GM12878 (cell line): ENCODE data around the gene DHDH. TPM values are rescaled to one million over a fixed set of nuclear protein-coding genes. Genes with fewer than 3 reads are reported as not detected.

Source experiments
- ATAC-seq: fragments of 200-7000 bp; cut with Tn5 transposase; 3 replicates; pipeline ENCODE4 v1.9.1; 2020; ENCODE audit warnings: mild to moderate bottlenecking, moderate library complexity
- BruUV-seq: library from RNA; stranded (reverse); fragments of 400-500 nt; replicated peaks from 2 replicates; lab custom pipeline; 2021; lab: Mats Ljungman, UMichigan
- CTCF ChIA-PET: fragments of 300-600 bp; sonication (Branson Sonifier 250); formaldehyde crosslinking; extraction: SDS; loops from one replicate; lab custom pipeline; 2021; ENCODE audit warnings: inconsistent platforms; lab: Yijun Ruan, JAX
- POLR2A ChIA-PET: fragments of 350-600 bp; formaldehyde crosslinking; extraction: SDS; loops from one replicate; lab custom pipeline; 2021; ENCODE audit warnings: inconsistent platforms; lab: Charles Lee
- RAD21 ChIA-PET: fragments of 300-600 bp; sonication (Branson Sonifier 250); formaldehyde crosslinking; loops from one replicate; lab custom pipeline; 2023; ENCODE audit warnings: antibody characterized with exemption; ENCODE audit not compliant: unreplicated experiment; lab: Charles Lee
- SMC1A ChIA-PET: fragments of 300-600 bp; sonication (Branson Sonifier 250); formaldehyde crosslinking; loops from one replicate; lab custom pipeline; 2023; ENCODE audit not compliant: unreplicated experiment, uncharacterized antibody; lab: Charles Lee
- DNase-seq: peaks from one replicate; pipeline ENCODE4 v3.0.0-alpha.2; 2011; ENCODE audit warnings: low read depth, low spot score
- FAIRE-seq: peaks from 3 replicates; lab custom pipeline; 2011; peaks lifted over from hg19 to GRCh38; lab: Jason Lieb, UNC
- H2AFZ ChIP-seq: 2 replicates; pipeline ENCODE4 v1.6.0; 2011; ENCODE audit warnings: low read depth, low read length, control low read depth; ENCODE audit not compliant: control insufficient read depth
- H3K27ac ChIP-seq: 2 replicates; pipeline ENCODE4 v1.5.1; 2011; ENCODE audit warnings: control low read depth; ENCODE audit not compliant: control insufficient read depth, insufficient read depth
- H3K27me3 ChIP-seq, 2 experiments: replicated peaks in 1 of 2; 2 replicates each; pipeline versions ENCODE4 v1.6.0 to v1.6.1; 2011; ENCODE audit warnings: low read length in 1 of 2; ENCODE audit not compliant: control insufficient read depth in 2 of 2, insufficient read depth in 2 of 2
- H3K36me3 ChIP-seq, 2 experiments: 2 replicates each; pipeline ENCODE4 v1.5.1; 2011; ENCODE audit warnings: low read length in 1 of 2; ENCODE audit not compliant: control insufficient read depth in 2 of 2, insufficient read depth in 2 of 2
- H3K4me1 ChIP-seq: 2 replicates; pipeline ENCODE4 v1.6.1; 2011; ENCODE audit warnings: mild to moderate bottlenecking, low read length, moderate library complexity, mixed read lengths; ENCODE audit not compliant: control insufficient read depth, insufficient read depth
- H3K4me2 ChIP-seq: 2 replicates; pipeline ENCODE4 v1.6.0; 2011; ENCODE audit warnings: control low read depth; ENCODE audit not compliant: control insufficient read depth, insufficient read depth
- H3K4me3 ChIP-seq: fragments of 200-600 bp; sonication (generic); 2 replicates; pipeline ENCODE4 v1.5.1; 2016
- H3K79me2 ChIP-seq: 2 replicates; pipeline ENCODE4 v1.6.0; 2011; ENCODE audit warnings: low read length; ENCODE audit not compliant: control insufficient read depth, insufficient read depth
- H3K9ac ChIP-seq: 2 replicates; pipeline ENCODE4 v1.8.0; 2011; ENCODE audit warnings: low read length, control low read depth, mixed read lengths; ENCODE audit not compliant: control insufficient read depth, insufficient read depth
- H3K9me3 ChIP-seq: replicated peaks from 3 replicates; pipeline ENCODE4 v1.5.1; 2011; ENCODE audit warnings: mild to moderate bottlenecking, low read length; ENCODE audit not compliant: control insufficient read depth, insufficient read depth
- H4K20me1 ChIP-seq: 2 replicates; pipeline ENCODE4 v1.6.0; 2011; ENCODE audit not compliant: control insufficient read depth, insufficient read depth
- CEBPB ChIP-seq, 2 experiments: fragments of 150-350 bp in 1 of 2; IDR thresholded peaks; 2 replicates each; pipeline ENCODE4 v1.6.1; 2012 to 2014; ENCODE audit warnings: low read depth in 2 of 2, low read length in 2 of 2, borderline replicate concordance in 1 of 2, inconsistent platforms in 1 of 2
- JUND ChIP-seq: IDR thresholded peaks from 2 replicates; pipeline ENCODE4 v1.6.1; 2012; ENCODE audit warnings: low read depth, mild to moderate bottlenecking, low read length, improper control_type of control experiment, moderate library complexity
- MEF2A ChIP-seq: IDR thresholded peaks from 2 replicates; pipeline ENCODE4 v1.6.1; 2011; ENCODE audit warnings: low read depth, mild to moderate bottlenecking, low read length, moderate library complexity; ENCODE audit not compliant: insufficient read depth
- NFYA ChIP-seq: IDR thresholded peaks from 2 replicates; pipeline ENCODE4 v1.6.1; 2011; ENCODE audit warnings: low read depth, mild to moderate bottlenecking, low read length, improper control_type of control experiment, borderline replicate concordance
- NFYB ChIP-seq: IDR thresholded peaks from 2 replicates; pipeline ENCODE4 v1.6.1; 2011; ENCODE audit warnings: low read depth, mild to moderate bottlenecking, low read length, improper control_type of control experiment, moderate library complexity; ENCODE audit not compliant: insufficient read depth
- SP1 ChIP-seq: IDR thresholded peaks from one replicate; pipeline ENCODE4 v1.6.1; 2011; ENCODE audit warnings: low read depth, low read length
- TCF3 ChIP-seq: IDR thresholded peaks from 2 replicates; pipeline ENCODE4 v1.6.1; 2012; ENCODE audit warnings: low read depth, mild to moderate bottlenecking, low read length, borderline replicate concordance; ENCODE audit not compliant: insufficient read depth
- WRNIP1 ChIP-seq: IDR thresholded peaks from 2 replicates; pipeline ENCODE4 v1.6.1; 2011; ENCODE audit warnings: low read depth, low read length, improper control_type of control experiment, borderline replicate concordance
- WGBS: methylation state at CpG from one replicate; pipeline ENCODE4 v1.1.6; 2016; ENCODE audit warnings: low lambda C conversion rate; ENCODE audit not compliant: insufficient replicate concordance, insufficient coverage; ENCODE audit errors: missing lambda C conversion rate; 5-methylcytosine and 5-hydroxymethylcytosine counted together
- in situ Hi-C: fragments of 300-500 bp; cut with MboI; formaldehyde crosslinking; loops from 9 replicates; pipeline ENCODE4 v1.14.3; 2018; ENCODE audit warnings: mixed read lengths
- intact Hi-C: fragments of 100-400 bp; cut with micrococcal nuclease; formaldehyde crosslinking; loops from one replicate; pipeline ENCODE4 v1.14.2; 2022; ENCODE audit not compliant: unreplicated experiment
- polyA plus RNA-seq, 11 experiments: library from polyadenylated mRNA; depleted of rRNA in 4 of 11; unstranded in 6 of 11; stranded (reverse) in 5 of 11; fragments of >200 nt; fragmentation: Nextera tagmentation in 4 of 11; fragmentation: Illumina TruSeq in 1 of 11; extraction: Ambion mirVana in 4 of 11; extraction: Trizol in 1 of 11; gene quantifications; 1 replicate in 1 of 11; 2 replicates in 10 of 11; pipeline versions ENCODE4 v1.2.1 to v1.2.3, GENCODE V29; 2011 to 2016; ENCODE audit warnings: inconsistent platforms in 2 of 11, missing spikeins in 2 of 11, low read depth in 1 of 11
- total RNA-seq, 4 experiments: library from RNA; depleted of rRNA in 3 of 4; stranded (reverse); fragments of >200 nt in 3 of 4; fragmentation: Illumina TruSeq in 1 of 4; extraction: Trizol in 1 of 4; gene quantifications; 2 replicates each; pipeline versions ENCODE4 v1.2.1 to v1.2.3, GENCODE V29; 2013 to 2021
- TF ChIP-seq, protein P1 (sequence below): fragments of 450-650 bp; formaldehyde crosslinking; IDR thresholded peaks from 2 replicates; pipeline ENCODE4 v1.4.0; 2022; ENCODE audit warnings: mild to moderate bottlenecking, moderate library complexity
- TF ChIP-seq, protein P2 (sequence below): fragments of 450-650 bp; IDR thresholded peaks from 2 replicates; pipeline ENCODE4 v1.6.1; 2014; ENCODE audit warnings: mild to moderate bottlenecking

Gene DHDH
- total and polyA plus RNA-seq, 10 of the 15 experiments (the other 5 are each of a cell fraction or from before 2014, with no cell fraction given), result 0.13 to 0.21 (median 0.15) TPM; not detected in 7

DNA sequence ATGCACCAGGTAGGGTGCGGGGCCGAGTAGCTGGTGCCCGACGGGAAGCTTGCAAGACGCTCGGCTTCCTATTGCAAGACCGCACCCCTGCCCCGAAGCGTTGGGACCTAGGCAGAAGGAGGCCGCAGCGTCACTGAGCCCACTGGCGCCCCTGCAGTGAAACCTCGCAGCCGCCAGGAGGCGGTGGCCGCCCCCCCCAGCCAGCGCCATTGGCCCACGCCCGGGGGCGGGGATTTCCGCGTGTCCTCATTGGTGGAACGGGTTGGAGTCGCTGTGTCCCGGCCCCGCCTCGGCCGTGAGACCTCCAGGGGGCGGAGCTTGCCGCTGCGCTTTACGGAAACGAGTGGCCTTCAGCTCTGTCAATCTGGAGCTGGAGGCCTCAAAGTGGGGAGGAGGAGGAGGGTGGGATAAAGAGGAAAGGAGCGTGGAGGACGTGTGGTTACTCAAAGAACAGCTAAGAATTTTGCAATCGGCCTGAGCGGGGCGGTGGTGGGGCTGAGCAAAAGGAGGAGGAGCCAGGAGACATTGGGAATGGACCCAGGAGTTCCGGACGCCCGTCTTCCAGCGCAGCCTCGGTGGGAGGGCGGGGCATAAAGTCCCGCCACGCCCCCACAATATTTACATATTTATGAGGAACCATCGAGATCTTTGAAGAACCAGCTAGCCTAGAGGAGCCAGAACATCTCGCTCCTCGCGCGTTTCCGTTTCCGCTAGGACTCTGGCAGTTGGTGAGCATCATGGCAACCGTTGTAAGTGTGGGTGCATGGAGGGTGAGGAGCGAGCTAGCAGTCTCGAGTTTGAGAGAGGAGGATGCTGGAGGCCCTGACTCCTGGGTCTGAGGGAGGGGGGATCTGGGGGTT is 59.9 kb downstream of the DHDH start, which contains the start of the genes GYS1 and RUVBL2 (continued):
- peak; percentile 96 for TF ChIP-seq SP1
- no peak for TF ChIP-seq TCF3
- TF ChIP-seq, protein P1, sequence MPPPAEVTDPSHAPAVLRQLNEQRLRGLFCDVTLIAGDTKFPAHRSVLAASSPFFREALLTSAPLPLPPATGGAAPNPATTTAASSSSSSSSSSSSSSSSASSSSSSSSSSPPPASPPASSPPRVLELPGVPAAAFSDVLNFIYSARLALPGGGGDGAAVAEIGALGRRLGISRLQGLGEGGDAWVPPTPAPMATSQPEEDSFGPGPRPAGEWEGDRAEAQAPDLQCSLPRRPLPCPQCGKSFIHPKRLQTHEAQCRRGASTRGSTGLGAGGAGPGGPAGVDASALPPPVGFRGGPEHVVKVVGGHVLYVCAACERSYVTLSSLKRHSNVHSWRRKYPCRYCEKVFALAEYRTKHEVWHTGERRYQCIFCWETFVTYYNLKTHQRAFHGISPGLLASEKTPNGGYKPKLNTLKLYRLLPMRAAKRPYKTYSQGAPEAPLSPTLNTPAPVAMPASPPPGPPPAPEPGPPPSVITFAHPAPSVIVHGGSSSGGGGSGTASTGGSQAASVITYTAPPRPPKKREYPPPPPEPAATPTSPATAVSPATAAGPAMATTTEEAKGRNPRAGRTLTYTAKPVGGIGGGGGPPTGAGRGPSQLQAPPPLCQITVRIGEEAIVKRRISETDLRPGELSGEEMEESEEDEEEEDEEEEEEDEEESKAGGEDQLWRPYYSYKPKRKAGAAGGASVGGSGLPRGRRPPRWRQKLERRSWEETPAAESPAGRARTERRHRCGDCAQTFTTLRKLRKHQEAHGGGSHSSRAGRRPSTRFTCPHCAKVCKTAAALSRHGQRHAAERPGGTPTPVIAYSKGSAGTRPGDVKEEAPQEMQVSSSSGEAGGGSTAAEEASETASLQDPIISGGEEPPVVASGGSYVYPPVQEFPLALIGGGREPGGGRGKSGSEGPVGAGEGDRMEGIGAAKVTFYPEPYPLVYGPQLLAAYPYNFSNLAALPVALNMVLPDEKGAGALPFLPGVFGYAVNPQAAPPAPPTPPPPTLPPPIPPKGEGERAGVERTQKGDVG (CRISPR knock-in tag), result no peak
- no peak for TF ChIP-seq MEF2A
- no peak; the same call in 1 of the 2 replicates for TF ChIP-seq NFYA

DNA sequence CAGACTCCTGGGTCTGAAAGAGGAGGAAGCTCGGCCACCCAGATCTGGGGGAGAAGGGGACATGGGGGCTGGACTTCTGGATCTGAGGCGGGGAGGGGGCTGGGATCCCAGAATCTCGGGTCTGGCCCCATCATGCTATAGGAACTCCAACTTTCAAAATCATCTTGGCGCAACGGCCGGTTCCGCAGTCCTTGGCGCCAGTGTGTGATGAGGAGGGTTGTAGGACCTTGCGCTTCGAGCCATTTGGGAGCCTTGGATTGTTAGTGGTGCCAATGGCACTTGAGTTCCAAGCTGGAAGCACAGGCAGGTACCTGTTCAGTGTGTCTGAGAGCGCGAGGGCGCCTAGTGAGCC is 60.5 kb downstream of the DHDH start:
- ChIA-PET POLR2A (interaction anchor here (0.5 to 3.6 kb wide), 23 partner anchors 11 to 1467 kb away, joined by 3 to 41 read pairs (median 4); partner anchors contain the start of genes BAX, CD37, FTL and PPP1R15A), SMC1A (interaction anchor here (0.7 to 1.9 kb wide), 10 partner anchors 14 to 348 kb away, joined by 3 to 11 read pairs (median 5); partner anchors contain the start of genes CA11 and FTL), RAD21 (interaction anchor here (1.0 to 2.4 kb wide), 18 partner anchors 15 to 646 kb away, joined by 3 to 17 read pairs (median 6); partner anchors contain the start of genes BCAT2, CGB2, FTL and HSD17B14)

More for the DNA sequence above, 60.5 kb downstream of the DHDH start:
- H3K4me1 ChIP-seq, result peaks cover 3% of the 10 kb centered on the region
- peak overlapping the region; percentile 73 for H3K27ac ChIP-seq
- H3K9me3 ChIP-seq, result no peaks in the 10 kb centered on the region
- FAIRE-seq (no peak), DNase-seq (no peak), ATAC-seq (no peak)
- in situ Hi-C loops (no loop called here), intact Hi-C loops (no loop called here)
- CTCF ChIA-PET, result interaction anchor here (0.8 to 4.0 kb wide), 29 partner anchors 8 to 372 kb away, joined by 3 to 55 read pairs (median 6); partner anchors contain the start of genes CA11, CGB2, HSD17B14 and LHB
- WGBS, result 2% methylated on average over 12 of the region's 13 CpGs
- no peaks in the 10 kb centered on the region for H3K27me3 ChIP-seq
- H3K9ac ChIP-seq, result peak overlapping the region; percentile 90
- H3K36me3 ChIP-seq, result peaks cover 0 to 2% of the 10 kb centered on the region in 2 experiments; a peak in 3 of 4 replicates
- no peaks in the 10 kb centered on the region for H4K20me1 ChIP-seq
- H3K4me3 ChIP-seq, result peak overlapping the region; percentile 74
- BruUV-seq, result TSS peak; percentile 78
- TF ChIP-seq CEBPB (IDR thresholded peaks at IDR 0.05; ENCODE audit: borderline replicate concordance in 1 of 2, low read depth in 2 of 2, low read length in 2 of 2) (no peak), WRNIP1 (0 out of 2 replicates have a peak, but pooled peaks have one; percentile 21), JUND (no peak), NFYB (no peak)
- TF ChIP-seq, protein P2, sequence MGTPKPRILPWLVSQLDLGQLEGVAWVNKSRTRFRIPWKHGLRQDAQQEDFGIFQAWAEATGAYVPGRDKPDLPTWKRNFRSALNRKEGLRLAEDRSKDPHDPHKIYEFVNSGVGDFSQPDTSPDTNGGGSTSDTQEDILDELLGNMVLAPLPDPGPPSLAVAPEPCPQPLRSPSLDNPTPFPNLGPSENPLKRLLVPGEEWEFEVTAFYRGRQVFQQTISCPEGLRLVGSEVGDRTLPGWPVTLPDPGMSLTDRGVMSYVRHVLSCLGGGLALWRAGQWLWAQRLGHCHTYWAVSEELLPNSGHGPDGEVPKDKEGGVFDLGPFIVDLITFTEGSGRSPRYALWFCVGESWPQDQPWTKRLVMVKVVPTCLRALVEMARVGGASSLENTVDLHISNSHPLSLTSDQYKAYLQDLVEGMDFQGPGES, result no peak
- H3K79me2 ChIP-seq, result peaks cover 53% of the 10 kb centered on the region
- peak overlapping the region; percentile 86 for H2AFZ ChIP-seq
- H3K4me2 ChIP-seq, result peak overlapping the region; percentile 46
